ENCODE data around the gene SLAMF6. TPM values are rescaled to one million over a fixed set of nuclear protein-coding genes. Genes with fewer than 3 reads are reported as not detected.

SLAMF6 gene
- total and polyA plus RNA-seq, 3 experiments from 2014 or later = 28.3 to 201 (median 30.7) TPM

GRCh38 chr1:160491981-160492380, 31.1 kb downstream of the SLAMF6 start:
- no peak overlapping the region for H3K4me3 ChIP-seq (ENCODE audit: low read length)
- peaks cover 29 to 58% (median 35%) of the 10 kb centered on the region in 3 donors for H3K4me1 Mint-ChIP-seq
- no peaks in the 10 kb centered on the region for H3K27me3 ChIP-seq (ENCODE audit: insufficient read depth, low read length, poor library complexity, severe bottlenecking)
- no peaks in the 10 kb centered on the region for H3K9me3 Mint-ChIP-seq
- H3K36me3 ChIP-seq (ENCODE audit: insufficient read depth, low read length) = peaks cover 55% of the 10 kb centered on the region
- ChIA-PET POLR2A (interaction anchor here (1.0 kb wide), 1 partner anchor 63 kb away, joined by 4 read pairs; no protein-coding TSS in a partner anchor), CTCF (no interaction called here)
- no peak overlapping the region for H3K4me3 Mint-ChIP-seq
- H3K27me3 Mint-ChIP-seq = peaks cover 0 to 1% of the 10 kb centered on the region in 2 donors
- no peak overlapping the region for H3K27ac Mint-ChIP-seq
- no peaks in the 10 kb centered on the region for H3K9me3 ChIP-seq (ENCODE audit: low read length)
- H3K27ac ChIP-seq (ENCODE audit: low read depth, low read length) = no peak overlapping the region
- peaks cover 9% of the 10 kb centered on the region for H3K4me1 ChIP-seq (ENCODE audit: insufficient read depth, low read length)
- peaks cover 9 to 31% (median 28%) of the 10 kb centered on the region in 3 donors for H3K36me3 Mint-ChIP-seq
- DNase-seq = no peak

- no peak for DNase-seq
- Mint-ChIP-seq H3K4me3 (no peak overlapping the region), H3K9me3 (no peaks in the 10 kb centered on the region), H3K27me3 (peaks cover 0 to 1% of the 10 kb centered on the region in 2 donors), H3K36me3 (peaks cover 16 to 37% (median 33%) of the 10 kb centered on the region in 3 donors), H3K4me1 (peaks cover 35 to 54% (median 38%) of the 10 kb centered on the region in 3 donors), H3K27ac (peak overlapping the region in 2 of 8 donors; percentile 43 to 90)
- H3K27me3 ChIP-seq (ENCODE audit: insufficient read depth, low read length, poor library complexity, severe bottlenecking) = no peaks in the 10 kb centered on the region
- no peak overlapping the region for H3K27ac ChIP-seq (ENCODE audit: low read depth, low read length)
- no peak overlapping the region for H3K4me3 ChIP-seq (ENCODE audit: low read length)
- H3K9me3 ChIP-seq (ENCODE audit: low read length) = no peaks in the 10 kb centered on the region
- ChIA-PET CTCF (interaction anchor here (1.2 kb wide), 1 partner anchor 9 kb away, joined by 3 read pairs; no protein-coding TSS in a partner anchor), POLR2A (no interaction called here)
- H3K4me1 ChIP-seq (ENCODE audit: insufficient read depth, low read length) = peaks cover 2% of the 10 kb centered on the region
- H3K36me3 ChIP-seq (ENCODE audit: insufficient read depth, low read length) = peaks cover 52% of the 10 kb centered on the region
These were observed 32.0 kb downstream of the SLAMF6 start for GRCh38 chr1:160491017-160491416.

- DNase-seq = no peak
- peaks cover 26 to 38% (median 34%) of the 10 kb centered on the region in 3 donors for H3K36me3 Mint-ChIP-seq
- H3K36me3 ChIP-seq (ENCODE audit: insufficient read depth, low read length) = peaks cover 41% of the 10 kb centered on the region
- no peaks in the 10 kb centered on the region for H3K27me3 ChIP-seq (ENCODE audit: insufficient read depth, low read length, poor library complexity, severe bottlenecking)
- POLR2A ChIA-PET = no interaction called here
- H3K4me1 ChIP-seq (ENCODE audit: insufficient read depth, low read length) = no peaks in the 10 kb centered on the region
- H3K4me3 ChIP-seq (ENCODE audit: low read length) = no peak overlapping the region
- peaks cover 0 to 4% of the 10 kb centered on the region in 2 donors for H3K27me3 Mint-ChIP-seq
- no peaks in the 10 kb centered on the region for H3K9me3 Mint-ChIP-seq
- H3K4me1 Mint-ChIP-seq = peaks cover 34 to 46% (median 43%) of the 10 kb centered on the region in 3 donors
- peak overlapping the region; percentile 30 to 93 (median 75) for H3K27ac Mint-ChIP-seq
- no peak overlapping the region for H3K27ac ChIP-seq (ENCODE audit: low read depth, low read length)
- H3K9me3 ChIP-seq (ENCODE audit: low read length) = no peaks in the 10 kb centered on the region
- CTCF ChIA-PET = interaction anchor here (1.3 kb wide), 1 partner anchor 56 kb away, joined by 4 read pairs; no protein-coding TSS in a partner anchor
- H3K4me3 Mint-ChIP-seq = no peak overlapping the region
These were observed 33.4 kb downstream of the SLAMF6 start for GRCh38 chr1:160489513-160490261.

- Histone ChIP-seq H3K9me3 (ENCODE audit: low read length) (no peaks in the 10 kb centered on the region), H3K4me1 (ENCODE audit: insufficient read depth, low read length) (peaks cover 3% of the 10 kb centered on the region), H3K27ac (ENCODE audit: low read depth, low read length) (no peak overlapping the region), H3K36me3 (ENCODE audit: insufficient read depth, low read length) (peaks cover 32% of the 10 kb centered on the region), H3K27me3 (ENCODE audit: insufficient read depth, low read length, poor library complexity, severe bottlenecking) (no peaks in the 10 kb centered on the region), H3K4me3 (ENCODE audit: low read length) (no peak overlapping the region)
- Mint-ChIP-seq H3K9me3 (no peaks in the 10 kb centered on the region), H3K27me3 (peaks cover 0 to 4% of the 10 kb centered on the region in 2 donors), H3K36me3 (peaks cover 29 to 34% (median 34%) of the 10 kb centered on the region in 3 donors), H3K4me3 (no peak overlapping the region), H3K27ac (peak overlapping the region; percentile 30 to 87 (median 56)), H3K4me1 (peaks cover 38 to 53% (median 51%) of the 10 kb centered on the region in 3 donors)
- DNase-seq = no peak
- ChIA-PET CTCF (interaction anchor here (1.3 kb wide), 1 partner anchor 57 kb away, joined by 4 read pairs; no protein-coding TSS in a partner anchor), POLR2A (interaction anchor here (0.5 to 1.2 kb wide), 3 partner anchors 13 to 117 kb away, joined by 3 to 4 read pairs (median 3); no protein-coding TSS in a partner anchor)
These were observed 34.6 kb downstream of the SLAMF6 start for GRCh38 chr1:160488347-160489058.

- no peaks in the 10 kb centered on the region for H3K27me3 ChIP-seq (ENCODE audit: insufficient read depth, low read length, poor library complexity, severe bottlenecking)
- peaks cover 0 to 4% of the 10 kb centered on the region in 2 donors for H3K27me3 Mint-ChIP-seq
- no peak for DNase-seq
- peaks cover 30 to 35% (median 35%) of the 10 kb centered on the region in 3 donors for H3K36me3 Mint-ChIP-seq
- H3K9me3 Mint-ChIP-seq = peaks cover 0 to 6% (median 2%) of the 10 kb centered on the region in 5 donors
- POLR2A ChIA-PET = interaction anchor here (0.5 kb wide), 1 partner anchor 113 kb away, joined by 3 read pairs; no protein-coding TSS in a partner anchor
- H3K4me3 ChIP-seq (ENCODE audit: low read length) = no peak overlapping the region
- CTCF ChIA-PET = no interaction called here
- H3K4me1 Mint-ChIP-seq = peaks cover 52 to 72% (median 71%) of the 10 kb centered on the region in 3 donors
- no peak overlapping the region for H3K27ac ChIP-seq (ENCODE audit: low read depth, low read length)
- H3K36me3 ChIP-seq (ENCODE audit: insufficient read depth, low read length) = peaks cover 13% of the 10 kb centered on the region
- no peaks in the 10 kb centered on the region for H3K9me3 ChIP-seq (ENCODE audit: low read length)
- H3K4me1 ChIP-seq (ENCODE audit: insufficient read depth, low read length) = peaks cover 13% of the 10 kb centered on the region
- H3K27ac Mint-ChIP-seq = peak overlapping the region in 7 of 8 donors; percentile 30 to 91 (median 51)
- H3K4me3 Mint-ChIP-seq = no peak overlapping the region
These were observed 36.6 kb downstream of the SLAMF6 start for GRCh38 chr1:160486453-160486852.

GRCh38 chr1:160483505-160484185, 39.4 kb downstream of the SLAMF6 start:
- H3K9me3 Mint-ChIP-seq = peaks cover 5 to 24% (median 18%) of the 10 kb centered on the region in 5 donors
- no peak for DNase-seq
- H3K4me3 Mint-ChIP-seq = no peak overlapping the region
- Histone ChIP-seq H3K4me1 (ENCODE audit: insufficient read depth, low read length) (peaks cover 29% of the 10 kb centered on the region), H3K9me3 (ENCODE audit: low read length) (no peaks in the 10 kb centered on the region), H3K27ac (ENCODE audit: low read depth, low read length) (no peak overlapping the region), H3K27me3 (ENCODE audit: insufficient read depth, low read length, poor library complexity, severe bottlenecking) (no peaks in the 10 kb centered on the region), H3K36me3 (ENCODE audit: insufficient read depth, low read length) (peaks cover 7% of the 10 kb centered on the region), H3K4me3 (ENCODE audit: low read length) (no peak overlapping the region)
- ChIA-PET CTCF (interaction anchor here (0.8 to 2.2 kb wide), 5 partner anchors 22 to 190 kb away, joined by 3 to 7 read pairs (median 3); no protein-coding TSS in a partner anchor), POLR2A (interaction anchor here (0.7 to 1.2 kb wide), 3 partner anchors 32 to 55 kb away, joined by 3 read pairs; no protein-coding TSS in a partner anchor)
- H3K27ac Mint-ChIP-seq = peak overlapping the region; percentile 30 to 88 (median 62)
- H3K4me1 Mint-ChIP-seq = peaks cover 54 to 81% (median 71%) of the 10 kb centered on the region in 3 donors
- peaks cover 31 to 34% (median 33%) of the 10 kb centered on the region in 3 donors for H3K36me3 Mint-ChIP-seq
- peaks cover 0 to 4% of the 10 kb centered on the region in 2 donors for H3K27me3 Mint-ChIP-seq

GRCh38 chr1:160481979-160482596, 41.0 kb downstream of the SLAMF6 start:
- Mint-ChIP-seq H3K4me3 (peak overlapping the region in 3 of 7 donors; percentile 6 to 46 (median 42)), H3K9me3 (peaks cover 5 to 32% (median 28%) of the 10 kb centered on the region in 5 donors), H3K4me1 (peaks cover 51 to 68% (median 63%) of the 10 kb centered on the region in 3 donors), H3K27me3 (peaks cover 0 to 3% of the 10 kb centered on the region in 2 donors), H3K36me3 (peaks cover 29 to 32% (median 31%) of the 10 kb centered on the region in 3 donors), H3K27ac (peak overlapping the region in 7 of 8 donors; percentile 38 to 94 (median 82))
- Histone ChIP-seq H3K4me1 (ENCODE audit: insufficient read depth, low read length) (peaks cover 29% of the 10 kb centered on the region), H3K9me3 (ENCODE audit: low read length) (no peaks in the 10 kb centered on the region), H3K27ac (ENCODE audit: low read depth, low read length) (no peak overlapping the region), H3K4me3 (ENCODE audit: low read length) (no peak overlapping the region), H3K27me3 (ENCODE audit: insufficient read depth, low read length, poor library complexity, severe bottlenecking) (no peaks in the 10 kb centered on the region), H3K36me3 (ENCODE audit: insufficient read depth, low read length) (no peaks in the 10 kb centered on the region)
- CTCF ChIA-PET = interaction anchor here (1.2 kb wide), 1 partner anchor 9 kb away, joined by 3 read pairs; no protein-coding TSS in a partner anchor
- no peak for DNase-seq
- POLR2A ChIA-PET = interaction anchor here (0.6 to 1.2 kb wide), 3 partner anchors 26 to 96 kb away, joined by 3 to 4 read pairs (median 4); no protein-coding TSS in a partner anchor
